K562 (cell line): Measurements from ENCODE around the gene RAVER2. TPM values are rescaled to one million over a fixed set of nuclear protein-coding genes. Genes with fewer than 3 reads are reported as not detected.

Experiments used
- ATAC-seq: fragments of 200-7000 bp; cut with Tn5 transposase; 3 replicates; pipeline ENCODE4 v1.9.1; 2020; ENCODE audit warnings: moderate library complexity
- BruUV-seq: library from RNA; stranded (reverse); fragments of 400-500 nt; replicated peaks from 2 replicates; lab custom pipeline; 2021; lab: Mats Ljungman, UMichigan
- CTCF ChIA-PET: fragments of 300-600 bp; formaldehyde crosslinking; extraction: SDS; loops from one replicate; lab custom pipeline; 2021; ENCODE audit warnings: low intra/inter-chr PET ratio; lab: Yijun Ruan, JAX
- POLR2A ChIA-PET: fragments of 300-600, 350-650 bp; sonication (Branson Sonifier 250); formaldehyde crosslinking; extraction: SDS; loops from one replicate; lab custom pipeline; 2021; ENCODE audit warnings: antibody characterized with exemption, inconsistent platforms; lab: Yijun Ruan, JAX
- DNase-seq, 4 experiments: peaks; one replicate each; pipeline versions ENCODE4 v3.0.0 to v3.0.0-alpha.2; 2011 to 2018; ENCODE audit warnings: low spot score in 3 of 4, mixed read lengths in 3 of 4; ENCODE audit errors: extremely low read depth in 1 of 4
- FAIRE-seq: peaks from 2 replicates; lab custom pipeline; 2011; peaks lifted over from hg19 to GRCh38; lab: Jason Lieb, UNC
- H2AFZ ChIP-seq: 2 replicates; pipeline ENCODE4 v1.6.0; 2011; ENCODE audit warnings: low read depth, low read length, control low read depth, inconsistent platforms
- H3K27ac ChIP-seq: fragments of 200-600 bp; 3 replicates; pipeline ENCODE4 v1.8.0; 2011; ENCODE audit warnings: low read depth, mild to moderate bottlenecking, control low read depth, inconsistent platforms, low read length, moderate library complexity, mixed read lengths; ENCODE audit errors: extremely low read depth
- H3K27me3 ChIP-seq, 2 experiments: fragments of 300-600 bp in 1 of 2; 2 replicates in 1 of 2; 3 replicates in 1 of 2; pipeline versions ENCODE4 v1.6.0 to v1.8.0; 2011; ENCODE audit warnings: inconsistent platforms in 2 of 2, low read length in 2 of 2, mild to moderate bottlenecking in 1 of 2, mixed read lengths in 1 of 2, moderate library complexity in 1 of 2; ENCODE audit not compliant: control insufficient read depth in 2 of 2, insufficient read depth in 2 of 2
- H3K36me3 ChIP-seq: fragments of 300-600 bp; 3 replicates; pipeline ENCODE4 v1.8.0; 2011; ENCODE audit warnings: mild to moderate bottlenecking, low read length, inconsistent platforms; ENCODE audit not compliant: control insufficient read depth, insufficient read depth
- H3K4me1 ChIP-seq, 2 experiments: fragments of 200-600 bp in 1 of 2; replicated peaks in 1 of 2; 2 replicates in 1 of 2; 3 replicates in 1 of 2; pipeline versions ENCODE4 v1.5.1 to v1.8.0; 2011; ENCODE audit warnings: inconsistent platforms in 2 of 2, low read length in 2 of 2, mild to moderate bottlenecking in 1 of 2, mixed read lengths in 1 of 2, moderate library complexity in 1 of 2; ENCODE audit not compliant: control insufficient read depth in 2 of 2, insufficient read depth in 2 of 2
- H3K4me2 ChIP-seq: 2 replicates; pipeline ENCODE4 v1.6.1; 2011; ENCODE audit warnings: low read length, control low read depth, inconsistent platforms, mixed read lengths; ENCODE audit not compliant: insufficient read depth
- H3K4me3 ChIP-seq: fragments of 200-600 bp; sonication (generic), shearing (Covaris generic); 2 replicates; pipeline ENCODE4 v1.5.1; 2016; ENCODE audit warnings: control low read depth, inconsistent platforms
- H3K79me2 ChIP-seq: fragments of 200-600 bp; 3 replicates; pipeline ENCODE4 v1.8.0; 2011; ENCODE audit warnings: low read length, inconsistent platforms; ENCODE audit not compliant: control insufficient read depth, insufficient read depth
- H3K9ac ChIP-seq, 2 experiments: 2 replicates each; pipeline versions ENCODE4 v1.6.0 to v1.6.1; 2011; ENCODE audit warnings: low read depth in 2 of 2, low read length in 2 of 2, control low read depth in 1 of 2, inconsistent platforms in 1 of 2, mild to moderate bottlenecking in 1 of 2, mixed read lengths in 1 of 2; ENCODE audit not compliant: insufficient read depth in 1 of 2
- H3K9me1 ChIP-seq: one replicate; pipeline ENCODE4 v1.6.0; 2011; ENCODE audit warnings: inconsistent platforms, mild to moderate bottlenecking, low read length, moderate library complexity; ENCODE audit not compliant: control insufficient read depth, insufficient read depth
- H3K9me3 ChIP-seq: replicated peaks from 2 replicates; pipeline ENCODE4 v1.5.1; 2011; ENCODE audit warnings: low read depth, low read length, inconsistent platforms; ENCODE audit not compliant: control insufficient read depth, insufficient read depth
- H4K20me1 ChIP-seq: replicated peaks from 2 replicates; pipeline ENCODE4 v1.6.1; 2011; ENCODE audit warnings: low read length, inconsistent platforms, mixed read lengths; ENCODE audit not compliant: control insufficient read depth, insufficient read depth
- ATF1 ChIP-seq, 2 experiments: fragments of 450-650 bp in 1 of 2; IDR thresholded peaks; 2 replicates each; pipeline ENCODE4 v1.6.1; 2016; ENCODE audit warnings: missing compliant biosample characterization in 1 of 2, missing genetic modification characterization in 1 of 2
- CTBP1 ChIP-seq: fragments of 450-650 bp; IDR thresholded peaks from 2 replicates; pipeline ENCODE4 v1.6.1; 2016; ENCODE audit warnings: borderline replicate concordance
- DIDO1 ChIP-seq: fragments of 450-650 bp; IDR thresholded peaks from 2 replicates; pipeline ENCODE4 v1.6.1; 2016; ENCODE audit warnings: low read depth, missing biosample characterization, missing genetic modification characterization
- GABPA ChIP-seq: fragments of 200-800 bp; sonication (Bioruptor generic); conservative IDR thresholded peaks from 2 replicates; pipeline ENCODE4 v1.6.1; 2016; ENCODE audit warnings: low read depth, missing genetic modification characterization, missing compliant biosample characterization
- HNRNPUL1 ChIP-seq: fragments of 200-400 bp; formaldehyde crosslinking; IDR thresholded peaks from 2 replicates; pipeline ENCODE4 v1.6.1; 2017; ENCODE audit warnings: low read length
- NRF1 ChIP-seq, 2 experiments: fragments of 450-650 bp; IDR thresholded peaks in 1 of 2; conservative IDR thresholded peaks in 1 of 2; 2 replicates each; pipeline ENCODE4 v1.6.1; 2014; ENCODE audit warnings: mild to moderate bottlenecking in 2 of 2
- TAL1 ChIP-seq: fragments of 450-650 bp; IDR thresholded peaks from 2 replicates; pipeline ENCODE4 v1.6.1; 2016; ENCODE audit warnings: mild to moderate bottlenecking
- ZBTB9 ChIP-seq: fragments of 450-650 bp; formaldehyde crosslinking; IDR thresholded peaks from 2 replicates; pipeline ENCODE4 v1.4.0; 2020; ENCODE audit warnings: mild to moderate bottlenecking, moderate library complexity
- ZEB2 ChIP-seq: fragments of 450-650 bp; IDR thresholded peaks from 2 replicates; pipeline ENCODE4 v1.6.1; 2016
- ZNF318 ChIP-seq, 2 experiments: fragments of 450-650 bp; IDR thresholded peaks; 2 replicates each; pipeline ENCODE4 v1.6.1; 2016; ENCODE audit warnings: mild to moderate bottlenecking in 2 of 2, borderline replicate concordance in 1 of 2, low read depth in 1 of 2, moderate library complexity in 1 of 2
- ZNF655 ChIP-seq: fragments of 250-450 bp; sonication (Bioruptor Pico); IDR thresholded peaks from 2 replicates; pipeline ENCODE4 v1.5.0; 2021
- WGBS: fragments of 100-300 bp; shearing (Covaris generic); methylation state at CpG from one replicate; pipeline ENCODE4 v1.1.6; 2016; ENCODE audit warnings: low coverage, mixed read lengths; ENCODE audit not compliant: insufficient coverage; ENCODE audit errors: missing lambda C conversion rate; 5-methylcytosine and 5-hydroxymethylcytosine counted together
- in situ Hi-C: fragments of 300-500 bp; cut with MboI; formaldehyde crosslinking; loops from 4 replicates; pipeline ENCODE4 v1.15.0; 2018; ENCODE audit warnings: inconsistent platforms, mixed read lengths
- intact Hi-C: fragments of 100-400 bp; cut with micrococcal nuclease; formaldehyde crosslinking; loops from 2 replicates; pipeline ENCODE4 v1.14.2; 2022
- polyA plus RNA-seq, 8 experiments: library from polyadenylated mRNA; depleted of rRNA in 4 of 8; stranded (reverse) in 5 of 8; unstranded in 3 of 8; fragments of >200 nt; fragmentation: Nextera tagmentation in 2 of 8; fragmentation: Illumina TruSeq in 1 of 8; extraction: Ambion mirVana in 2 of 8; extraction: Trizol in 1 of 8; gene quantifications; 2 replicates each; pipeline versions ENCODE4 v1.2.1 to v1.2.3, GENCODE V29; 2011 to 2014; ENCODE audit warnings: inconsistent platforms in 1 of 8, missing spikeins in 1 of 8
- total RNA-seq, 7 experiments: library from RNA; depleted of rRNA in 6 of 7; stranded (reverse); fragments of >200 nt in 6 of 7; fragmentation: Illumina TruSeq in 2 of 7; extraction: Trizol in 2 of 7; gene quantifications; 2 replicates each; pipeline versions ENCODE4 v1.2.1 to v1.2.3, GENCODE V29; 2011 to 2021; ENCODE audit warnings: low replicate concordance in 1 of 7

Gene RAVER2
- total and polyA plus RNA-seq, 9 of the 15 experiments (the other 6 are each of a cell fraction or from before 2014, with no cell fraction given), result 1.8 to 6.1 (median 4.4) TPM

GRCh38 chr1:64830030-64830651, 85.3 kb downstream of the RAVER2 start:
- no peak for FAIRE-seq
- CTCF ChIA-PET, result interaction anchor here (0.7 kb wide), 1 partner anchor 247 kb away, joined by 3 read pairs; no protein-coding TSS in a partner anchor
- no peak for TF ChIP-seq GABPA
- no peak for TF ChIP-seq ATF1 (CRISPR knock-in tag; IDR thresholded peaks at IDR 0.05)
- TF ChIP-seq ATF1 (tag; IDR thresholded peaks at IDR 0.05), result no peak
- no peak for TF ChIP-seq CTBP1
- TF ChIP-seq ZNF655 (CRISPR knock-in tag), result no peak
- no peak for TF ChIP-seq ZBTB9 (CRISPR knock-in tag)
- TF ChIP-seq NRF1 (conservative IDR thresholded peaks at IDR 0.05 in 1 of 2, IDR thresholded peaks at IDR 0.05 in 1 of 2), result no peak
- no peak for TF ChIP-seq ZNF318 (IDR thresholded peaks at IDR 0.05; ENCODE audit: borderline replicate concordance in 1 of 2, low read depth in 1 of 2)
- no peak for TF ChIP-seq ZEB2
- TF ChIP-seq TAL1, result no peak
- no peak for TF ChIP-seq DIDO1 (tag)
- TF ChIP-seq HNRNPUL1, result no peak

More at GRCh38 chr1:64830030-64830651, 85.3 kb downstream of the RAVER2 start:
- Histone ChIP-seq H3K9ac (no peak overlapping the region), H3K4me2 (no peak overlapping the region), H3K9me1 (no peaks in the 10 kb centered on the region), H3K36me3 (peaks cover 28% of the 10 kb centered on the region; the same call in 2 of the 3 replicates), H3K9me3 (no peaks in the 10 kb centered on the region), H3K27me3 (no peaks in the 10 kb centered on the region), H4K20me1 (0 out of 2 replicates have a peak, but pooled peaks cover 3% of the 10 kb centered on the region), H3K4me3 (no peak overlapping the region), H3K4me1 (no peaks in the 10 kb centered on the region), H2AFZ (no peak overlapping the region), H3K79me2 (no peaks in the 10 kb centered on the region), H3K27ac (no peak overlapping the region)
- POLR2A ChIA-PET, result no interaction called here
- no TSS peak for BruUV-seq
- intact Hi-C loops (no loop called here), in situ Hi-C loops (no loop called here)
- 33% methylated on average over 5 of the region's 5 CpGs for WGBS
- ATAC-seq (no peak; the same call in 2 of the 3 replicates), DNase-seq (no peak)
